WTC11 (cell line): ENCODE results near the gene ZNF556.

ENCODE experiments used
- ATF6 ChIP-seq: sonication (generic); formaldehyde crosslinking; IDR thresholded peaks from 2 replicates; pipeline ENCODE4 v1.8.1; 2023; ENCODE audit warnings: mild to moderate bottlenecking, missing genetic modification reagents
- CTCF ChIP-seq: fragments of 200-600 bp; IDR thresholded peaks from 2 replicates; pipeline ENCODE4 v1.8.0; 2022; ENCODE audit warnings: antibody characterized with exemption
- SMAD3 ChIP-seq: sonication (generic); formaldehyde crosslinking; IDR thresholded peaks from 2 replicates; pipeline ENCODE4 v1.8.0; 2022; ENCODE audit warnings: missing genetic modification reagents, mild to moderate bottlenecking, borderline replicate concordance
- TEAD4 ChIP-seq: sonication (generic); formaldehyde crosslinking; IDR thresholded peaks from 2 replicates; pipeline ENCODE4 v1.8.0; 2022; ENCODE audit warnings: mild to moderate bottlenecking, missing genetic modification reagents
- ZNF512 ChIP-seq: sonication (generic); formaldehyde crosslinking; IDR thresholded peaks from 2 replicates; pipeline ENCODE4 v1.8.1; 2022; ENCODE audit warnings: missing genetic modification reagents, borderline replicate concordance

DNA sequence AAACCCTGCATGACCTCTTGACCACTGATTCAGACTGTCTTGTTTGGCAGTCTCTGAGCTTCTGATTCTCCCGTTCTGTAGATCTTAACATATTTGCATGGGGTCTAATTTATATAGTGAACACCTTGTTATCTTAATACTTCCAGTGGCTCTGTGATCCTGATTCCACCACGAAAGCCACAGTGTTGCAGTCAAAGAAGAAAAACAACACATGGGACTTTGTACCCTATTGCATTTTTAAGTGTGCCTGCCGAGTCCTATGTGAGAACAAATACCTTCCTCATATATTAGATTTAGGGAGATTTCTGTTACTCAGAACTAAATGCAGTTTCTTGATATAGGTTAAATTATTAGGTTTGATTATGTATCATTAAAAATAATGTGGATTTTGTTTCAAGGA lies 12.3 kb upstream of the ZNF556 start:
- TF ChIP-seq SMAD3 (CRISPR knock-in tag) (no peak), ZNF512 (no peak), CTCF (no peak), ATF6 (CRISPR knock-in tag) (no peak), TEAD4 (no peak)
